HG03060 (cell line): ENCODE results near the gene VSIG10.
A peak's percentile ranks its signal among the peaks of the same experiment; 100 is the strongest.
"Not testable (repeated sequence)": the region's sequence is repeated elsewhere in the genome, so short reads cannot be mapped to it uniquely, and the experiment has no call there.

Experiments
- ATAC-seq: cut with Tn5 transposase; IDR thresholded peaks from one replicate; pipeline ENCODE4 v1.9.1; 2021; ENCODE audit warnings: low read depth, moderate number of reproducible peaks; ENCODE audit not compliant: unreplicated experiment

The VSIG10 gene

GRCh38 chr12:118109088-118109487, 5.3 kb upstream of the VSIG10 start:
- no peak for ATAC-seq

- no peak for ATAC-seq
Measured at GRCh38 chr12:118107694-118108093, 3.9 kb upstream of the VSIG10 start.

DNA sequence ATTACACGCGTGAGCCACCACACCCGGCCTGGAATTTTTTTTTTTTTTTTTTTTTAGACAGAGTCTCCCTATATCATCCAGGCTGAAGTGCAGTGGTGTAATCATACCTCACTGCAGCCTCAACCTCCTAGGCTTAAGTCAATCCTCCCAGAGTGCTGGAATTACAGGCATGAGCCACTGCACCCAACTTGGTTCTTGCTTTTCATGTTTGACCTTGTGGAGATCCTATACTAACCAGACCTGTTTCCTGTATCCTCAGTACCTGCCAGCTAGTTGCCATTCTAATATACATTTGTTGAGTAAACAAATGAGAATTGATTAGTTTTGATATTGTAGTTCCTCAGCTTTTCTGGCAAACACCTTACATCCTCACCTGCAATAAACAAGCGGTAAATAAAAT, 3.2 kb upstream of the VSIG10 start:
- ATAC-seq = no peak

DNA sequence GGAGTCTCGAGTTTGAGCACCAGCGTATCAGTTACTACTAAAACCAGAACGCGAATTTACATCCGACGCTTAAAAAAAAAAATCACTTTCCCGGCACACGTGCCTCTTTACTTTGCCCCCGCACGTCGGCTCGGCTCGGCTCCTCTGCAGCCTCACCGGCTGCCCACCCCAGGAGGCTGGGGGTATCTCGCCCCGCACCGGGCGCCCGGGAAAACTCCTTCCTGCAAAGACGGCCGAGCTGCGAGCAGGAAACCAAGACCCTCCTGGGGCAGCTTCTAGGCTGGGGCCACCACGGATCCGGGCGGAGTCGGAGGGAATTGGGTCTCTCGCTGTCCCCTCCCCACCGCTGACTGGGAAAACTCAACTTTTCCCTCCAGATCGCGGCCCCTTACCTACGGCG, 610 bp downstream of the VSIG10 start:
- no peak for ATAC-seq

- no peak for ATAC-seq
Measured at GRCh38 chr12:118102609-118103008, 1.2 kb downstream of the VSIG10 start.

DNA sequence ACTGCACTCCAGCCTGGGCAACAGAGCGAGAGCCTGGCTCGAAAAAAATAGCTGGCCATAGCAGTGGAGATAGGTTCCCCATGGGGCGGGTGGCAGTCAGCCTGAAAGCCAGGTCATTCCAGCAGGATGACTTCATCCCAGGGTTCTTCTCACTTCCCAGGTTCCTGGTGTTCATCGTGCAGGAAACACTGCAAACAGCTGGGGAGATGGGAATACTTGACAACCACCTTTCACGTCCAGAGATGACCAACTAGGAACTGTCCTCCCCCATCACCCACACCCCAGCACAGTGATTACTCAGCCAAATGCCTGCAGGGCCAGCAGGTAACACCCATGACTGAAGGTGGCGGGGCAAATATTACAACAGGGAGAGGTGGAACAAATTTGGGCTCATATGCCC, 1.7 kb downstream of the VSIG10 start:
- no peak for ATAC-seq

DNA sequence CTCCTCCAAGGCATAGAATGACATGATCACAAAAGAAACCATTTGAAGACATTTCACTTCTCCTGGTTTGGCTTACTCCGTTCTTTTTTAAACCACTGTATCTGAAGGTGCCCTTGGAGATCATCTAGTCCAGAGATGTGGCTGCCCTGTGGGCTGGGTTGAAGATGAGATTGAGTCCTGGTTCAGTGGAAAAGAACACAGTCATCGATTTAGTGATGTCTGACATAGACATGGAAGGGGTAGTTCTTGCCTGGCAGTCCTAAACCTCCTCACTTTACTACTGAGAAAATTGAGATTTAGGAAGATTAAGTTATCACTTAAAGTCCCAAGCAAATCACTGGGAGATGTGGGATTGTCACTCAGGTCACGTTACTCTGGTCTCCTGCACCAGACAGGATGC, 2.8 kb downstream of the VSIG10 start:
- ATAC-seq = no peak

DNA sequence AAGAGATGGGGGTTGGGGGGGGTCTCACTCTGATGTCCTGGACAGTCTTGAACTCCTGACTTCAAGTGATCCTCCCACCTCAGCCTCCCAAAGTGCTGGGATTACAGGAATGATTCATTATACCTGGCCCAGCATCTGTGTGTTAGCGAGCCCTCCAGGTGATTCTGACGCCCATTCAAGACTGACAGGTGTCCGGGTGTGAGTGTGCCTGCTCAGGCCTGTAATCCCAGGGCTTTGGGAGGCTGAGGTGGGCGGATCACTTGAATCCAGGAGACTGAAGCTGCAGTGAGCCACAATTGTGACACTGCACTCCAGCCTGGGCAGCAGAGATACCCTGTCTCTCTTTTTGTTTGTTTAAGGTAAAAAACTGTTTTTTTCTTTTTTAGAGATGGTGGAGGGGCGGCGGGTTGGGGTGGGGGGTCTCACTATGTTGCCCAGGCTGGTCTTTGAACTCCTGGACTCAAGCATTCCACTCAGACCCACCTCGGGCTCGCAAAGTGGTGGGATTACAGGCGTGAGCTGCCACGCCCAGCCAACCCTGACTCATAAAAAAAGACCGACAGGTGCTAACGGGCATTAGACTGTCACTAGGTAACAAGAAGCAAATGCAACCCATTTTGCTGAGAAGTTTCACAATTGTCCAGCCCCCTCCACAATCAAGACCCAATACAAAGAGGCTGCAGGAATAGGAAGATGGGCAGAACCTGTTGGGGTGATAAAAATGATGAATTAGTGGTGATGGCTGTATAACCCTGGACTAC, 4.7 kb downstream of the VSIG10 start:
- no peak for ATAC-seq

- ATAC-seq = no peak
Measured at GRCh38 chr12:118098401-118098800, 5.4 kb downstream of the VSIG10 start.

- ATAC-seq = no peak
Measured at GRCh38 chr12:118094039-118094438, 9.8 kb downstream of the VSIG10 start.

- ATAC-seq = no peak
Measured at GRCh38 chr12:118089782-118090181, 14.0 kb downstream of the VSIG10 start.

DNA sequence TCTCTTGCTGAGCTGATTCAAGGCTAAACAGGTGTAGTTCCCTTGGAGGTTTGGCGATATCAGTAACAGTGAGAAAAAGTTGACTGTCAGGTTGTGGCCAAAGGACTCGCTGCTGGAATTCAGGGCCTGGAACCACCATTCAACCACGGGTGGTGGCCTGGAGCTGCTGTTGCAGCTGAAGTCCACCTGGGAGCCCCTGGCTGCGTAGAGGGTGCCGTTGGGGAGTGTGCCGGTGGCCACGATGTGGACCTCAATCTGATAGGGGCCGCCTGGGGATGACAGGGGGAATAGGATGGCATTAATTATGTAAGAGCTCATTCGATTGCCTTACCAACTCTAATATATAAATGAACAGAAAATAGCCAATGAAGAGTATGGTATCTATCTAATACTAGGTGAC, 21.6 kb downstream of the VSIG10 start:
- no peak for ATAC-seq

- not testable (repeated sequence) for ATAC-seq
Measured at GRCh38 chr12:118081521-118081920, 22.3 kb downstream of the VSIG10 start.

GRCh38 chr12:118073768-118074167, 30.0 kb downstream of the VSIG10 start:
- ATAC-seq = no peak

DNA sequence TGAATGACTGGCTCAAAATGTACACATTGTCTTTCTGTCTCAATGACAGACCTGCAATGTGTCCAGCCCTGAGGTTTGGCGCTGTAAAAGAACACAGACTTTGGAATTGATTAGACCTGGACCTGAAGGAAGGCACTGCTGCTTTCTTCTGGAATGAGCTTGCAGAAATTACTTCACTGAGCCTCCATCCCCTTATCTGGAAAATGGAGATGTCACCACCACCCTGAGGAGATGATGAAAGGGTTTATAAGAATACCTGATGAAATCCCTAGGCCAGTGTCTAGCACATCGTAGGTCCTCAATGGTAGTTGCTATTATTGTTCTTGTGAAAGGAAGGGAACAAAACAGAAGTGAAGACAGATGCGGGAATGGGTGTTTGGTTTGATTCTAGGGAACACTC, 33.2 kb downstream of the VSIG10 start:
- no peak for ATAC-seq

GRCh38 chr12:118068445-118068844, 35.4 kb downstream of the VSIG10 start:
- ATAC-seq = no peak

DNA sequence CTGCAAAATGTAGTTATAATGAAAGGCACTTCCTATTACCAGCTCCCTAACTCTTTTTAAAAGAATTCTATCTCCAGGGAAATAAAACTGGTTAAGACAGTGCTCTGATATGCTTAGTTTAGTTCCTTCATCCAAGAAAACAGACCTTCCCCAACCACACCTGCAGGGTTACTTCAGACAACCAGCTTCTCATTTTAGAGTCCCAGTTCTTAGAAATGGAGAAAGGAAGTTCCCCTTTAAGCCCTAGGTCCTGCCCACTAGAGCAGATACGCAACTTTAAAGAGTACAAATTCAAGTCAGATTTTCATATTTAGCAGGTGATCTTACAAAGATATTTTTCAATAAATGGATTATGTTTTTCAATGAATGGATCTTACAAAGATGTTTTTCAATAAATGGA, 38.4 kb downstream of the VSIG10 start:
- no peak for ATAC-seq

DNA sequence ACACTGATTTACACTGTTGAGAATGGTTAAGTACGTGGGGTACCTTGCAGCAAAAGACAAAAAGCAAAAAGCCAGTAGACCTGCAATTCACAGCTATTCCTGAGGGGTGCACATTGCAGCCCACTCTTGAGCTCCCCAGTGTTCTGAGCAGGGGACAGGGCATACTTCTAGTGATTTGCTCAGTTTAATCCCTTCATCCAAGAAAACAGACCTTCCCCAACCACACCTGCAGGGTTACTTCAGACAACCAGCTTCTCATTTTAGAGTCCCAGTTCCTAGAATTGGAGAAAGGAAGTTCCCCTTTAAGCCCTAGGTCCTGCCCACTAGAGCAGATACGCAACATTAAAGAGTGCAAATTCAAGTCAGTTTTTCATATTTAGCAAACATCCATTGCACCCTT, 39.2 kb downstream of the VSIG10 start:
- peak; percentile 43 for ATAC-seq

DNA sequence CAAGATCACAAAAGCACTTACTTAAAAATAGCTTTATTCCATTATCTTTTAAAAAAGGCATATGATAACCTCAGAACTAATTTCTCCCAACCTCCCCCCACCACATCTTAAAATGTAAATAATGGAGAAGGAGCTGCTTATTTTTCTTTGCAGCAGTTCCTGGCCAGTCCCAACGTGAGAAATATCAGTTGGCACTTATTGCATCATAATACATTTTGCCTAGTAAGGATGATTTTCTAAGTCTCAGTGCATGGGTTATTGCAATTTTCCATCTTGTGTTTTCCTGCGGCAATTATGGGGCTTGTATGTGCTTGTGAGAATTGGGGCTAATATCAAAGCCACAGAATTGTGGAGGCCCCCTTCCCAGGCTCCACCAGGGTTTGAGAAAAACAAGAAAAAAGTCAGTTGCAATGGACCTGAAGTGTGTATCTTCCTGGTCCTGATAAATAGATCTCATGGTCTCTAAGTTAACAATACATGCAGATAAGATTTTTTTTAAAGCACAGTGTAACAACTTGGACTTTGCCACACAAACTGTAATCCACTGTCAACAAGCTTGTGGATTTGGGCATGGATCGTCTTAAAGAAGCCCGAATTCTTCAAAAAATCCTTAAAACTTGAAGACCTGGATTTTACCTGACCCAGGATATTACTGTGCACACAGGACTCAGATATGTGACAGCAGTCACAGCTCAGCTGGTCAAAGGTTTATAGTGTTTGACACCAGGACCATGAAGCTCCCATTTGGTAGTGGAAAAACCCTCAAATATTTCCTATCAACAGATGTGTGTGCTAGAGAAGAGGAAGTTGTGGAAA, 40.0 kb downstream of the VSIG10 start:
- no peak for ATAC-seq

- ATAC-seq = no peak
Measured at GRCh38 chr12:118061873-118062843, 41.7 kb downstream of the VSIG10 start.
